OCI-LY1 (cell line): Measurements from ENCODE around the gene FBXW2.

Experiments used
- H2AFZ ChIP-seq: fragments of 200-600 bp; sonication (generic), shearing (Covaris generic); 2 replicates; pipeline ENCODE4 v1.6.0; 2014; ENCODE audit warnings: antibody characterized with exemption, mild to moderate bottlenecking, low read length
- H3F3A ChIP-seq: fragments of 200-600 bp; sonication (generic), shearing (Covaris generic); 2 replicates; pipeline ENCODE4 v1.6.0; 2014; ENCODE audit warnings: mild to moderate bottlenecking, antibody characterized with exemption, low read length, moderate library complexity; ENCODE audit not compliant: insufficient read depth
- H3K27ac ChIP-seq: fragments of 200-600 bp; sonication (generic); 2 replicates; pipeline ENCODE4 v1.5.1; 2014; ENCODE audit warnings: low read length, mixed run types, mild to moderate bottlenecking, low read depth; ENCODE audit not compliant: poor library complexity, severe bottlenecking
- H3K27me3 ChIP-seq: fragments of 200-600 bp; sonication (generic); 2 replicates; pipeline ENCODE4 v1.6.0; 2014; ENCODE audit warnings: antibody characterized with exemption, mild to moderate bottlenecking, low read length, moderate library complexity; ENCODE audit not compliant: insufficient read depth
- H3K36me3 ChIP-seq: fragments of 200-600 bp; sonication (generic); 2 replicates; pipeline ENCODE4 v1.6.1; 2014; ENCODE audit warnings: mild to moderate bottlenecking, antibody characterized with exemption, low read length, moderate library complexity, mixed read lengths; ENCODE audit not compliant: insufficient read depth
- H3K4me1 ChIP-seq: fragments of 200-600 bp; sonication (generic); 2 replicates; pipeline ENCODE4 v1.5.1; 2014; ENCODE audit warnings: mild to moderate bottlenecking, low read length, moderate library complexity; ENCODE audit not compliant: insufficient read depth, severe bottlenecking
- H3K4me2 ChIP-seq: fragments of 200-600 bp; sonication (generic), shearing (Covaris generic); 2 replicates; pipeline ENCODE4 v1.6.1; 2014; ENCODE audit warnings: low read length
- H3K4me3 ChIP-seq: fragments of 200-600 bp; sonication (generic); 2 replicates; pipeline ENCODE4 v1.5.1; 2014; ENCODE audit warnings: low read length, low read depth, mild to moderate bottlenecking, mixed read lengths; ENCODE audit not compliant: poor library complexity, severe bottlenecking
- H3K79me2 ChIP-seq: fragments of 200-600 bp; shearing (Covaris generic); 2 replicates; pipeline ENCODE4 v1.6.1; 2016; ENCODE audit warnings: mixed run types, low read length, mixed read lengths; ENCODE audit not compliant: insufficient read depth
- H3K9ac ChIP-seq: fragments of 200-600 bp; sonication (generic), shearing (Covaris generic); 2 replicates; pipeline ENCODE4 v1.6.1; 2014; ENCODE audit warnings: mild to moderate bottlenecking, low read length, mixed read lengths
- H3K9me2 ChIP-seq: fragments of 200-600 bp; sonication (generic), shearing (Covaris generic); 2 replicates; pipeline ENCODE4 v1.6.1; 2014; ENCODE audit warnings: low read depth, mild to moderate bottlenecking, low read length, mixed read lengths
- H3K9me3 ChIP-seq: fragments of 200-600 bp; shearing (Covaris generic); 2 replicates; pipeline ENCODE4 v1.6.1; 2014; ENCODE audit warnings: low read length, mixed read lengths
- H4K20me1 ChIP-seq: fragments of 200-600 bp; sonication (generic), shearing (Covaris generic); 2 replicates; pipeline ENCODE4 v1.6.0; 2016; ENCODE audit warnings: mild to moderate bottlenecking, low read length; ENCODE audit not compliant: insufficient read depth
- EZH2 ChIP-seq: fragments of 200-600 bp; sonication (generic), shearing (Covaris generic); IDR thresholded peaks from 2 replicates; pipeline ENCODE4 v1.8.0; 2017; ENCODE audit warnings: borderline replicate concordance, mixed run types, mild to moderate bottlenecking, antibody characterized with exemption, low read length, moderate library complexity, mixed read lengths
- TF ChIP-seq, protein P1 (sequence below): fragments of 200-600 bp; sonication (generic), shearing (Covaris generic); IDR thresholded peaks from 2 replicates; pipeline ENCODE4 v1.5.1; 2017; ENCODE audit warnings: mild to moderate bottlenecking, antibody characterized with exemption, low read length, moderate library complexity, mixed read lengths

The FBXW2 gene

DNA sequence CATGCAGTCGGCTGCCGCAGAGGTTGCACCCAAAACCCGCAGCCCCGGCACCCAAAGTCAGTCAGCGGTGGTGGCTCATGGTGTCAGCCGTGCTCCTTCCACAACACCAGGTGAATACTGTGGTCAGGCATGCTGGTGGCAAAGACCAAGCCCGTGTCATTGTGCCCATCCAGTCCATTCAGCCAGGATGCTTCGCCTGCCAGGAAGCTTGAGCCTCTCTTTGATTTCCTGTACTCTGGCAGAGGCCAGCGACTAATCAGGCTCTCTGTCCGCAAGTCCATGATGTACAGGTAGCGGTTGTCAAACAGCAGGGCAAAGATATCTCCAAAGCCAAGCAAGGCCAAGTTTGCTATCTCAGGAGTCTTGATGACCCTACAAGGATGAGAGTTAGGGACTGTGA lies 28.7 kb downstream of the FBXW2 start:
- no peak overlapping the region for H3K4me3 ChIP-seq
- H3K27me3 ChIP-seq = no peaks in the 10 kb centered on the region
- H3K9me3 ChIP-seq = no peaks in the 10 kb centered on the region
- H3K27ac ChIP-seq = no peak overlapping the region
- no peaks in the 10 kb centered on the region for H3F3A ChIP-seq
- no peaks in the 10 kb centered on the region for H4K20me1 ChIP-seq
- no peaks in the 10 kb centered on the region for H3K4me1 ChIP-seq
- no peak overlapping the region for H3K4me2 ChIP-seq
- no peaks in the 10 kb centered on the region for H3K79me2 ChIP-seq
- H3K9ac ChIP-seq = no peak overlapping the region
- no peak for TF ChIP-seq EZH2
- TF ChIP-seq, protein P1, sequence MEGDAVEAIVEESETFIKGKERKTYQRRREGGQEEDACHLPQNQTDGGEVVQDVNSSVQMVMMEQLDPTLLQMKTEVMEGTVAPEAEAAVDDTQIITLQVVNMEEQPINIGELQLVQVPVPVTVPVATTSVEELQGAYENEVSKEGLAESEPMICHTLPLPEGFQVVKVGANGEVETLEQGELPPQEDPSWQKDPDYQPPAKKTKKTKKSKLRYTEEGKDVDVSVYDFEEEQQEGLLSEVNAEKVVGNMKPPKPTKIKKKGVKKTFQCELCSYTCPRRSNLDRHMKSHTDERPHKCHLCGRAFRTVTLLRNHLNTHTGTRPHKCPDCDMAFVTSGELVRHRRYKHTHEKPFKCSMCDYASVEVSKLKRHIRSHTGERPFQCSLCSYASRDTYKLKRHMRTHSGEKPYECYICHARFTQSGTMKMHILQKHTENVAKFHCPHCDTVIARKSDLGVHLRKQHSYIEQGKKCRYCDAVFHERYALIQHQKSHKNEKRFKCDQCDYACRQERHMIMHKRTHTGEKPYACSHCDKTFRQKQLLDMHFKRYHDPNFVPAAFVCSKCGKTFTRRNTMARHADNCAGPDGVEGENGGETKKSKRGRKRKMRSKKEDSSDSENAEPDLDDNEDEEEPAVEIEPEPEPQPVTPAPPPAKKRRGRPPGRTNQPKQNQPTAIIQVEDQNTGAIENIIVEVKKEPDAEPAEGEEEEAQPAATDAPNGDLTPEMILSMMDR = no peak
- H3K36me3 ChIP-seq = peaks cover 81% of the 10 kb centered on the region
- no peak overlapping the region for H2AFZ ChIP-seq
- no peaks in the 10 kb centered on the region for H3K9me2 ChIP-seq

DNA sequence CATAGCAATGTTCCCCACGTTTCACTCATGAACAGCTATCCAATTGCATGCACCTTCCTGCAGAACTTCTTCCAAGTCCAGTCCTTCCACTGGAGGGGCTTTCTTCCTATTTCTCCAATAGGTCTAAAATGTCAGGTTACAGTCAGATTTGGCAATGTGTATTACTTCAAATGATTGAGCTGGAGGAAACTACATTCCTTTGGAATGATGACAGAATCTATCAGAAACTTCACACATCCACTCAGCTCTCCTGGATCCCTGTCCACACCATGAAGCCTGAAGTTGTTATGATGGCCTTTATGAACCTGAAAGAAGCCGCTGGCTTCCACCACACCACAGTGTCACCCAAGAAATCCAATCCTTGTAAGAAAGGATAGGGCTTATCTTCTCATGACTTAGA lies 32.2 kb downstream of the FBXW2 start:
- H3K9me2 ChIP-seq = no peaks in the 10 kb centered on the region
- H2AFZ ChIP-seq = no peak overlapping the region
- no peak overlapping the region for H3K4me2 ChIP-seq
- peaks cover 67% of the 10 kb centered on the region for H3K36me3 ChIP-seq
- no peak overlapping the region for H3K27ac ChIP-seq
- no peaks in the 10 kb centered on the region for H3F3A ChIP-seq
- H3K4me3 ChIP-seq = no peak overlapping the region
- H3K27me3 ChIP-seq = no peaks in the 10 kb centered on the region
- no peaks in the 10 kb centered on the region for H3K9me3 ChIP-seq
- no peak for TF ChIP-seq EZH2
- TF ChIP-seq, protein P1 = no peak
- no peaks in the 10 kb centered on the region for H4K20me1 ChIP-seq
- H3K79me2 ChIP-seq = no peaks in the 10 kb centered on the region
- peaks cover 19% of the 10 kb centered on the region for H3K4me1 ChIP-seq
- H3K9ac ChIP-seq = no peak overlapping the region

DNA sequence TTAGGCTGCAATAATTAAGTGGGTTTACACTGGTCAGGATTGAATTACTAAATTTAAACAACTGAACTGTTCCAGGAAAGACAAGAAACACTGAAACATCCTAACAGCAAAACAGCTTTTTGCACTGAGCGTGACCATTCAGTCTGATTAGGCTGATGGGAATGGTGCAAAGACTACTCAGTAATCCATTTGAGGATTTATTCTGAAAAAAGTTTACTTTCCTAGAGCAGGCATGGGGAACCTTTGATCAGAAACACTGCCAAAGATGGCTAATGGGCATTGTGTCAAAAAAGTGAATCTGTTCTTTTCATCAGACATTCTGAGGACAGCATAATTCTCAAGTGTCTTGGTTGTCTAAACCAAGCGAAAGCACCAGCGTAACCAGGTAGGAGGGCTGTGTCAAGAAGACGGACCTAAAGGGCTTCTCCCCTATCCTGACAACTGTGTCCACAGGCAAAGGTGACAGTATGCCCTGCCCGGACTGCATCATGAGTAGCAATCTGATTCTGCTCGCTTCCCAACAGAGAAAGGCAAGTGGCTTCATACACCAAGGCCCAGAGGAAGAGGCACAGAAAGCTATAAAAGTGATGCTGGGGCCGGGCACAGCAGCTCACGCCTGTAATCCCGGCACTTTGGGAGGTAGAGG lies 33.3 kb downstream of the FBXW2 start:
- Histone ChIP-seq H3K27ac (no peak overlapping the region), H3K79me2 (no peaks in the 10 kb centered on the region), H3K36me3 (peaks cover 57% of the 10 kb centered on the region), H3K27me3 (no peaks in the 10 kb centered on the region), H3F3A (no peaks in the 10 kb centered on the region), H3K4me1 (peaks cover 20% of the 10 kb centered on the region), H3K9me2 (no peaks in the 10 kb centered on the region), H2AFZ (no peak overlapping the region), H3K4me2 (no peak overlapping the region), H3K9ac (no peak overlapping the region), H3K9me3 (no peaks in the 10 kb centered on the region), H4K20me1 (no peaks in the 10 kb centered on the region), H3K4me3 (no peak overlapping the region)
- TF ChIP-seq EZH2 = no peak
- TF ChIP-seq, protein P1 = no peak
